Subcutaneous abdominal adipose tissue (tissue), 5 donors: Measurements from ENCODE around the gene CXCL12.

Source experiments
- H3K27ac ChIP-seq: one replicate; pipeline ENCODE4 v1.7.0; 2013; ENCODE audit warnings: low read depth, mild to moderate bottlenecking, inconsistent platforms, low read length, moderate library complexity
- H3K27me3 ChIP-seq, 5 donors: one replicate each; pipeline ENCODE4 v1.7.0; 2013; ENCODE audit warnings: low read length in 5 of 5, inconsistent platforms in 1 of 5; ENCODE audit not compliant: control insufficient read depth in 5 of 5, insufficient read depth in 4 of 5
- H3K36me3 ChIP-seq, 5 donors: one replicate each; pipeline ENCODE4 v1.7.0; 2013; ENCODE audit warnings: low read length in 5 of 5; ENCODE audit not compliant: control insufficient read depth in 5 of 5, insufficient read depth in 5 of 5
- H3K4me1 ChIP-seq, 5 donors: one replicate each; pipeline ENCODE4 v1.7.0; 2013; ENCODE audit warnings: low read length in 5 of 5, mild to moderate bottlenecking in 3 of 5, moderate library complexity in 1 of 5; ENCODE audit not compliant: control insufficient read depth in 5 of 5, insufficient read depth in 5 of 5
- H3K4me3 ChIP-seq, 5 donors: one replicate each; pipeline ENCODE4 v1.7.0; 2013; ENCODE audit warnings: low read length in 5 of 5, low read depth in 1 of 5
- H3K9ac ChIP-seq, 5 donors: one replicate each; pipeline ENCODE4 v1.7.0; 2013; ENCODE audit warnings: low read length in 5 of 5, mild to moderate bottlenecking in 4 of 5, moderate library complexity in 3 of 5
- H3K9me3 ChIP-seq, 5 donors: one replicate each; pipeline ENCODE4 v1.7.0; 2013; ENCODE audit warnings: low read length in 5 of 5; ENCODE audit not compliant: control insufficient read depth in 5 of 5
- donor health status: healthy.
- donor health status: healthy.
- donor health status: healthy.
- donor health status: healthy.
- donor health status: healthy.

Gene CXCL12

GRCh38 chr10:44355630-44356029 lies 29.3 kb downstream of the CXCL12 start:
- H3K27ac ChIP-seq: no peak overlapping the region
- H3K27me3 ChIP-seq: peaks cover 0 to 3% (median 0%) of the 10 kb centered on the region in 5 donors
- peaks cover 0 to 16% (median 12%) of the 10 kb centered on the region in 5 donors for H3K4me1 ChIP-seq
- no peaks in the 10 kb centered on the region for H3K9me3 ChIP-seq
- H3K36me3 ChIP-seq: peaks cover 0 to 3% (median 0%) of the 10 kb centered on the region in 5 donors
- no peak overlapping the region for H3K9ac ChIP-seq
- H3K4me3 ChIP-seq: no peak overlapping the region

- Histone ChIP-seq H3K9me3 (no peaks in the 10 kb centered on the region), H3K4me1 (peaks cover 0 to 16% (median 12%) of the 10 kb centered on the region in 5 donors), H3K9ac (no peak overlapping the region), H3K27ac (no peak overlapping the region), H3K27me3 (peaks cover 0 to 3% (median 0%) of the 10 kb centered on the region in 5 donors), H3K36me3 (no peaks in the 10 kb centered on the region), H3K4me3 (no peak overlapping the region)
These were observed 30.1 kb downstream of the CXCL12 start for GRCh38 chr10:44354771-44355170.

- H3K9me3 ChIP-seq: no peaks in the 10 kb centered on the region
- no peak overlapping the region for H3K9ac ChIP-seq
- H3K27me3 ChIP-seq: peaks cover 0 to 3% (median 0%) of the 10 kb centered on the region in 5 donors
- H3K36me3 ChIP-seq: peaks cover 0 to 1% (median 0%) of the 10 kb centered on the region in 5 donors
- H3K4me1 ChIP-seq: peaks cover 0 to 16% (median 12%) of the 10 kb centered on the region in 5 donors
- H3K27ac ChIP-seq: no peak overlapping the region
- H3K4me3 ChIP-seq: no peak overlapping the region
These were observed 31.2 kb downstream of the CXCL12 start for GRCh38 chr10:44353721-44354120.

DNA sequence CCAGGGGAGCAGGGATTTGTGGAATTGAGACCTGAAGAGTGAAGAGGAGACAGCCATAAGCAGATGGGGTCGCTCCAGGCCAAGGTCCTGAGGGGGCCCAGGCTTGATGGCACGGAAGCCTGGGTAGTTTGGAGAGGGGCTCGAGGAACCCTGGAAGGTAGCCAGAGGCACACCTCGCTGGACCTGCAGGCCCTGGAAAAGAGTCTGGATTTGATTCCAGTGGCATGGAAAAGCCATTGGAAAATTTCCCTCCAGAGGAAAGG lies 31.8 kb downstream of the CXCL12 start:
- peaks cover 0 to 8% (median 2%) of the 10 kb centered on the region in 5 donors for H3K36me3 ChIP-seq
- H3K4me1 ChIP-seq: peaks cover 0 to 16% (median 12%) of the 10 kb centered on the region in 5 donors
- H3K4me3 ChIP-seq: no peak overlapping the region
- H3K27me3 ChIP-seq: peaks cover 0 to 3% (median 0%) of the 10 kb centered on the region in 5 donors
- no peaks in the 10 kb centered on the region for H3K9me3 ChIP-seq
- H3K9ac ChIP-seq: no peak overlapping the region
- no peak overlapping the region for H3K27ac ChIP-seq

DNA sequence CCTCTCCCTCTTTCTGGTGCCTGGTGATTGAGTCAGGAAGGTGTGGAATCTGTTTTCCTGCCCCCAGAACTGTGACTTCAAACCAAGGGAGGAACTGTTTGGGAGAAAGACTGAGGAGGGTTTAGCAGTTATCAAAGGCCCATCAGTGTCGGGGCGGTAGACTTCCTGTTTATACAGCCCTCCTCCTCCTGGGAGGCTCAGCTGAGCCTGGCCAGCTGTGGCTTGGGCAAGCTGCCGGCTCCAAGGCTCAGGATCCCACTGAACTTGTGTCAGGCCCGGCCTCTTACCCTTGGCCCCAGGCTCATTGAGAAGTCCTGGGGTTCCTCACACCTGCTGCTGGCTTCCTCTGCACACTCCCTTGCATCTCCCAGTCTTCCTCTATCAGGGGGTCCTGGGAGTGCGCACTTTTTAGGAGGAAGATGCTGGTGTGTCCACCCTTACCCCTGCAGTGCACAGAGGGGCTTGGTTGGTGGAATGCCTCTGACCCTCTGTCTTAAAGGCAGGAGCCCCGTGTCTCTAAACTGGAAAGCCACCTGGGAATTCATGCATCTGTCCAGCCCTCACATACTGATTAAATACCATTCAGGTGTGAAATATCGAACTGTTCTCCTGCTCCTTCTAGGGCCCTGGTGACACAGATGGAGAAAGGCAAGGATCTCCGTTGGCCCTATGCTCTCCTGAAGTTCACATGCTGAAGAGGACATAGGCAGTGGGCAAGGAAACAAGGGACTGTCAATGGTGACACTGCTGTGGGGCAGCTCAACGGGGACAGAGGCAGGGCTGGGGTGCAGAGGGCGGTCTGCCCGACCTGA lies 32.4 kb downstream of the CXCL12 start:
- Histone ChIP-seq H3K27ac (no peak overlapping the region), H3K4me3 (no peak overlapping the region), H3K9ac (no peak overlapping the region), H3K27me3 (peaks cover 0 to 3% (median 0%) of the 10 kb centered on the region in 5 donors), H3K9me3 (no peaks in the 10 kb centered on the region), H3K4me1 (peaks cover 0 to 16% (median 12%) of the 10 kb centered on the region in 5 donors), H3K36me3 (peaks cover 0 to 12% (median 4%) of the 10 kb centered on the region in 5 donors)

DNA sequence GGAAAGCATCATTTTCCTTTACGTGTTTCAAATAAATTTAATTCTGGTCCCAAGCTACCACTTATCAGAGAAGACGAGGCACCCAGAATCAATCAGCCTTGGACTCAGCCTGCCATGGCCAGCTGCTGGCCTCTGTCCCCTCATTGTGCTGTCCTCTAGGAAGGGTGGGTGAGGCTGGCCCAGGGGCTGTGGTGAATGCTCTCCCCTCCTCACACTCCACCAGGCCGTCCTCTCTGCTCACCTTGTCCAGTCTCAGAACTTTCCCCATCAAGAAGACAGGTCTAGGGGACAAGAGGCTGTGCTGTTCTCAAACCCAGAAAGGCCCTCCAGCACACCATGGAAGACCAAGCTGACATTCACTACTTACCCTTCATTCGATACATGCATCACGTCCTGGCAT lies 36.4 kb downstream of the CXCL12 start:
- H3K27me3 ChIP-seq: peaks cover 0 to 3% (median 0%) of the 10 kb centered on the region in 5 donors
- peaks cover 0 to 29% (median 4%) of the 10 kb centered on the region in 5 donors for H3K36me3 ChIP-seq
- no peaks in the 10 kb centered on the region for H3K9me3 ChIP-seq
- H3K4me3 ChIP-seq: no peak overlapping the region
- no peak overlapping the region for H3K9ac ChIP-seq
- H3K4me1 ChIP-seq: peaks cover 0 to 13% (median 12%) of the 10 kb centered on the region in 5 donors
- no peak overlapping the region for H3K27ac ChIP-seq

DNA sequence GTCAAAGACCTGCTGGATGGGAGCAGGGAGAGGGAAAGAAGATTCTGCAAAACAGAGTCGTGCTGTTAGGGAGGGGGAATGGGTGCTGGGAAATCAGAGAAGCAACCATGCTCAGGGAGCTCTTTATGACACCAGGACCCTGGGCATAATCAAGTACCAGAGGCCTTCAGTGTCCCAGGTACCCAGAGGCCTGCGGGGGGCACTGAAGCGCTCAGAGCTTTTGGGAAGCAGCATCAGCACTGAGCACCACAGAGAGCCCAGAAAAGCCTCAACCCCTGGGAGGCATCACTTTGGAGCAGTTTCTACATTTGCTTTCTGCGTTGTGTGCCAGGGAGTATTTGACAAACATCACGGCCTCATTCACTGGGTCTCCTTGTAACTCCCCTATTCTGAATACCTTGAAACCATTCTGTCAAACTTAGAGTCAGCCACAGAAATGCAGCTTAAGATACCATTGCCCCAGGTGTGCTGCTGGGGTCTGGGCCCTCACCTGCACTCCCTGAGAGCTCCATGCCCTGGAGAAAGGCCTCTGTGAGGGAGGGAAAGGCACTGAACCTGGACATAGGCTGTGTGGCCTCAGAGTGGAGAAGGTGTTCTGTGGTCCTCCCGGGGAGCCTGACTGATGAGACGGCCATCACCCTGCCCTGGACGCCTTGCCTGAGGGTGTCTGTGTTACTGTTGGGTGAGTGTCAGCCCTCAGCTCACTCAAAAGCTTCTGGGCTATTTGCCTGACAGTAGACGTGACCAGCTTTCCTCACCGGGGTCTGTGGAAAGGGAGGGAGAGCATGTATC lies 37.1 kb downstream of the CXCL12 start:
- Histone ChIP-seq H3K9me3 (no peaks in the 10 kb centered on the region), H3K4me3 (no peak overlapping the region), H3K27ac (no peak overlapping the region), H3K36me3 (peaks cover 0 to 29% (median 4%) of the 10 kb centered on the region in 5 donors), H3K27me3 (no peaks in the 10 kb centered on the region), H3K4me1 (peaks cover 0 to 11% (median 10%) of the 10 kb centered on the region in 5 donors), H3K9ac (no peak overlapping the region)

DNA sequence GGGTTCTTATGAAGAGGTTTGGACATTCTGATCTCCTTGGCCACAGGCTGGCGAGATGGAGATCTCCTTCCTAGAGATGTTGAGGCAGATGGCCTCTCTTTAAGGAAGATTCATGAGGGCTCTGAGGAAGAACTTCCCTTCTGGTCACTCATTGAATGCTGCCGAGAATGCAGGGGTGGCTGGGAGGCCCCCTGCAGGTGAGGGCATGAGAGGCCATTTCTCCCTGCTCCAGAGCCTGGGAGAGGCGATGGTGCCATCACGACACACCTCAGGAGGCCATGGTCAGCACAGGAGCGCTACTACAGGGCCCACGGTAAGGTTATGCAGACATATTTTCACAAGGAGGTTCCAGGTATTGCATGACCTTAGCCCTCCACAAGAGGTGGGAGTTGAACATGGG lies 40.2 kb downstream of the CXCL12 start:
- Histone ChIP-seq H3K27me3 (no peaks in the 10 kb centered on the region), H3K9me3 (no peaks in the 10 kb centered on the region), H3K4me3 (no peak overlapping the region), H3K27ac (no peak overlapping the region), H3K36me3 (peaks cover 0 to 29% (median 4%) of the 10 kb centered on the region in 5 donors), H3K4me1 (no peaks in the 10 kb centered on the region), H3K9ac (no peak overlapping the region)

- Histone ChIP-seq H3K9ac (no peak overlapping the region), H3K9me3 (no peaks in the 10 kb centered on the region), H3K4me3 (no peak overlapping the region), H3K4me1 (no peaks in the 10 kb centered on the region), H3K27me3 (no peaks in the 10 kb centered on the region), H3K36me3 (peaks cover 0 to 29% (median 4%) of the 10 kb centered on the region in 5 donors), H3K27ac (no peak overlapping the region)
These were observed 41.1 kb downstream of the CXCL12 start for GRCh38 chr10:44343843-44344242.

- H3K36me3 ChIP-seq: peaks cover 0 to 12% (median 0%) of the 10 kb centered on the region in 5 donors
- no peaks in the 10 kb centered on the region for H3K4me1 ChIP-seq
- no peak overlapping the region for H3K27ac ChIP-seq
- H3K27me3 ChIP-seq: no peaks in the 10 kb centered on the region
- no peaks in the 10 kb centered on the region for H3K9me3 ChIP-seq
- H3K9ac ChIP-seq: no peak overlapping the region
- H3K4me3 ChIP-seq: no peak overlapping the region
These were observed 43.0 kb downstream of the CXCL12 start for GRCh38 chr10:44341886-44342285.
